PFSK-1 (cell line): ENCODE results near the gene CC2D2A.

Experiments used
- FOXP2 ChIP-seq: optimal IDR thresholded peaks from 2 replicates; pipeline ENCODE3; 2011; ENCODE audit warnings: borderline replicate concordance, control low read depth, inconsistent platforms; ENCODE audit not compliant: insufficient read depth; ENCODE audit errors: extremely low read length, extremely low read depth
- POLR2AphosphoS5 ChIP-seq: IDR thresholded peaks from 2 replicates; pipeline ENCODE4 v1.6.1; 2012; ENCODE audit warnings: low read depth, mild to moderate bottlenecking, control low read depth, low read length, moderate library complexity
- SIN3A ChIP-seq: IDR thresholded peaks from 2 replicates; pipeline ENCODE4 v1.6.1; 2012; ENCODE audit warnings: mild to moderate bottlenecking, low read length, moderate library complexity, borderline replicate concordance; ENCODE audit not compliant: insufficient read depth
- TAF1 ChIP-seq: IDR thresholded peaks from 2 replicates; pipeline ENCODE4 v1.6.1; 2012; ENCODE audit warnings: low read length, control low read depth, borderline replicate concordance; ENCODE audit not compliant: insufficient read depth
- TF ChIP-seq, protein P1 (sequence below), 2 experiments: IDR thresholded peaks; 2 replicates each; pipeline versions ENCODE4 v1.6.1 to v1.8.0; 2011 to 2012; ENCODE audit warnings: low read depth in 2 of 2, low read length in 2 of 2, control low read depth in 1 of 2, inconsistent platforms in 1 of 2, mild to moderate bottlenecking in 1 of 2, moderate library complexity in 1 of 2; ENCODE audit not compliant: insufficient read depth in 1 of 2

DNA sequence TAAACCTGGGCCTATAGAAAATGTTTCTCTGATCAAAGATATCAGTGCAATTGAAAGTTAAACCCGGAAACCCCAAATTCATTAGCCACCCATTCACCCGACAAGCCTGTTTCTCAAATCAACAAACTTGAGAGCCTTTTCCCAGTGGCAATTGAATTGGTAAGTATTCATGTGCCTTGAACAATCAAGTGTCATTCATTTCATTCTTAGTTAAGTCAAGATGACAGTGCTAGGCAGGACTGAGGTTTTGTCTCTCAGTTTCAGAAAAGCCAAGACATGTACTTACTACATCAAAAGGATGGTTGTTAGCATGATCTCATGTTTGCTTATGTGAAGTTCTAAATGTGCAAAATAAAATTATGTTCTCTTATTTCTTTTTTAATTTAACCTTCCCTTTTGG is 32.3 kb downstream of the CC2D2A start:
- TF ChIP-seq, protein P1, sequence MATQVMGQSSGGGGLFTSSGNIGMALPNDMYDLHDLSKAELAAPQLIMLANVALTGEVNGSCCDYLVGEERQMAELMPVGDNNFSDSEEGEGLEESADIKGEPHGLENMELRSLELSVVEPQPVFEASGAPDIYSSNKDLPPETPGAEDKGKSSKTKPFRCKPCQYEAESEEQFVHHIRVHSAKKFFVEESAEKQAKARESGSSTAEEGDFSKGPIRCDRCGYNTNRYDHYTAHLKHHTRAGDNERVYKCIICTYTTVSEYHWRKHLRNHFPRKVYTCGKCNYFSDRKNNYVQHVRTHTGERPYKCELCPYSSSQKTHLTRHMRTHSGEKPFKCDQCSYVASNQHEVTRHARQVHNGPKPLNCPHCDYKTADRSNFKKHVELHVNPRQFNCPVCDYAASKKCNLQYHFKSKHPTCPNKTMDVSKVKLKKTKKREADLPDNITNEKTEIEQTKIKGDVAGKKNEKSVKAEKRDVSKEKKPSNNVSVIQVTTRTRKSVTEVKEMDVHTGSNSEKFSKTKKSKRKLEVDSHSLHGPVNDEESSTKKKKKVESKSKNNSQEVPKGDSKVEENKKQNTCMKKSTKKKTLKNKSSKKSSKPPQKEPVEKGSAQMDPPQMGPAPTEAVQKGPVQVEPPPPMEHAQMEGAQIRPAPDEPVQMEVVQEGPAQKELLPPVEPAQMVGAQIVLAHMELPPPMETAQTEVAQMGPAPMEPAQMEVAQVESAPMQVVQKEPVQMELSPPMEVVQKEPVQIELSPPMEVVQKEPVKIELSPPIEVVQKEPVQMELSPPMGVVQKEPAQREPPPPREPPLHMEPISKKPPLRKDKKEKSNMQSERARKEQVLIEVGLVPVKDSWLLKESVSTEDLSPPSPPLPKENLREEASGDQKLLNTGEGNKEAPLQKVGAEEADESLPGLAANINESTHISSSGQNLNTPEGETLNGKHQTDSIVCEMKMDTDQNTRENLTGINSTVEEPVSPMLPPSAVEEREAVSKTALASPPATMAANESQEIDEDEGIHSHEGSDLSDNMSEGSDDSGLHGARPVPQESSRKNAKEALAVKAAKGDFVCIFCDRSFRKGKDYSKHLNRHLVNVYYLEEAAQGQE (IDR thresholded peaks at IDR 0.05; ENCODE audit: insufficient read depth in 1 of 2, low read depth in 2 of 2, low read length in 2 of 2) = no peak
- TF ChIP-seq POLR2AphosphoS5 = no peak
- no peak for TF ChIP-seq SIN3A
- no peak for TF ChIP-seq TAF1
- no peak for TF ChIP-seq FOXP2
